Non-pigmented ciliary epithelial cell (primary cell): Measurements from ENCODE around the gene SDHA.
"Not testable (repeated sequence)": the region's sequence is repeated elsewhere in the genome, so short reads cannot be mapped to it uniquely, and the experiment has no call there.

Experiments used
- DNase-seq: peaks from one replicate; pipeline ENCODE4 v3.0.0-alpha.2; 2010; ENCODE audit warnings: low read depth

The SDHA gene

GRCh38 chr5:300691-301435 lies 82.7 kb downstream of the SDHA start:
- DNase-seq: not testable (repeated sequence)

GRCh38 chr5:302416-302815 lies 84.3 kb downstream of the SDHA start:
- DNase-seq: not testable (repeated sequence)

GRCh38 chr5:302966-303365 lies 84.8 kb downstream of the SDHA start:
- DNase-seq: no peak

GRCh38 chr5:303741-304140 lies 85.6 kb downstream of the SDHA start:
- not testable (repeated sequence) for DNase-seq

- DNase-seq: no peak
These were observed 86.9 kb downstream of the SDHA start for GRCh38 chr5:305050-305449.

- DNase-seq: no peak
These were observed 87.3 kb downstream of the SDHA start for GRCh38 chr5:305459-305858.

GRCh38 chr5:306011-306805 lies 88.1 kb downstream of the SDHA start:
- DNase-seq: no peak
